Right cardiac atrium (tissue), 5 donors: ENCODE measurements around the gene QSOX2. TPM values are rescaled to one million over a fixed set of nuclear protein-coding genes. Genes with fewer than 3 reads are reported as not detected.
A peak's percentile ranks its signal among the peaks of the same experiment; 100 is the strongest.

Experiments used
- ATAC-seq, 2 donors: fragments of 200-7000 bp; cut with Tn5 transposase; one replicate each; pipeline versions ENCODE4 v1.8.0 to v1.9.1; 2020; ENCODE audit warnings: moderate library complexity in 2 of 2, mild to moderate bottlenecking in 1 of 2
- DNase-seq, 3 donors: peaks; one replicate each; pipeline ENCODE4 v3.0.0-alpha.2; 2020
- H3K27ac ChIP-seq: one replicate; pipeline ENCODE4 v1.5.1; 2013; ENCODE audit warnings: mild to moderate bottlenecking, low read length, control low read depth, moderate library complexity
- H3K27me3 ChIP-seq: one replicate; pipeline ENCODE4 v1.6.1; 2013; ENCODE audit not compliant: control insufficient read depth, insufficient read depth
- H3K4me1 ChIP-seq: one replicate; pipeline ENCODE4 v1.6.1; 2013; ENCODE audit warnings: low read length; ENCODE audit not compliant: control insufficient read depth, insufficient read depth
- H3K4me3 ChIP-seq: one replicate; pipeline ENCODE4 v1.5.1; 2013; ENCODE audit warnings: low read length, control low read depth
- H3K9me3 ChIP-seq: one replicate; pipeline ENCODE4 v1.6.1; 2013; ENCODE audit warnings: low read length; ENCODE audit not compliant: control insufficient read depth
- WGBS: extraction: QIAGEN DNeasy Blood & Tissue Kit; methylation state at CpG from one replicate; pipeline ENCODE4 v1.1.7; 2013; 5-methylcytosine and 5-hydroxymethylcytosine counted together
- intact Hi-C, 4 donors: fragments of 100-400 bp; cut with DNase I; formaldehyde crosslinking; loops; one replicate each; pipeline versions ENCODE4 v1.11.0 to v1.14.0; 2022 to 2023
- polyA plus RNA-seq: library from polyadenylated mRNA; stranded (reverse); fragments of 200-250 nt; gene quantifications from one replicate; pipeline ENCODE4 v1.2.3, GENCODE V29; 2013
- total RNA-seq, 4 donors: library from RNA; stranded (reverse); fragmentation: NEBNext Ultra II Directional; extraction: Animal tissue kit (Norgen Biotek cat#: 25700); gene quantifications; one replicate each; pipeline ENCODE4 v1.2.1, GENCODE V29; 2021
- donor health status: healthy with polysubstance abuse.
- donor health status: DM: no; HTN: yes; CAD: no.
- donor health status: DM: no; HTN: no; CAD: no.
- donor health status: DM: no; HTN: yes; CAD: no; lungs with severe emphysema.
- donor health status: DM: yes; HTN: yes; CAD: no.

The QSOX2 gene
- total and polyA plus RNA-seq, 5 donors: 4.5 to 9.0 (median 6.8) TPM

- ATAC-seq: no peak
- intact Hi-C loops: no loop called here
- H3K9me3 ChIP-seq: no peaks in the 10 kb centered on the region
- 8% methylated on average over 18 of the region's 18 CpGs for WGBS
- no peak overlapping the region for H3K4me3 ChIP-seq
- H3K4me1 ChIP-seq: no peaks in the 10 kb centered on the region
- DNase-seq: no peak
- no peaks in the 10 kb centered on the region for H3K27me3 ChIP-seq
- H3K27ac ChIP-seq: no peak overlapping the region
Observed at GRCh38 chr9:136197930-136198604, 47.5 kb downstream of the QSOX2 start.

- no peak for DNase-seq
- 6% methylated on average over 35 of the region's 35 CpGs for WGBS
- H3K4me1 ChIP-seq: no peaks in the 10 kb centered on the region
- no peak overlapping the region for H3K27ac ChIP-seq
- H3K27me3 ChIP-seq: no peaks in the 10 kb centered on the region
- intact Hi-C loops: no loop called here
- no peaks in the 10 kb centered on the region for H3K9me3 ChIP-seq
- no peak for ATAC-seq
- H3K4me3 ChIP-seq: no peak overlapping the region
Observed at GRCh38 chr9:136197084-136197875, 48.3 kb downstream of the QSOX2 start.

GRCh38 chr9:136196404-136197083, 49.1 kb downstream of the QSOX2 start:
- H3K27me3 ChIP-seq: no peaks in the 10 kb centered on the region
- ATAC-seq: no peak
- no peak for DNase-seq
- no peak overlapping the region for H3K4me3 ChIP-seq
- H3K27ac ChIP-seq: no peak overlapping the region
- intact Hi-C loops: no loop called here
- H3K9me3 ChIP-seq: no peaks in the 10 kb centered on the region
- 2% methylated on average over 16 of the region's 16 CpGs for WGBS
- no peaks in the 10 kb centered on the region for H3K4me1 ChIP-seq

GRCh38 chr9:136194540-136194939, 51.1 kb downstream of the QSOX2 start:
- no peak overlapping the region for H3K4me3 ChIP-seq
- no peaks in the 10 kb centered on the region for H3K4me1 ChIP-seq
- no peak overlapping the region for H3K27ac ChIP-seq
- 14% methylated on average over 5 of the region's 5 CpGs for WGBS
- ATAC-seq (no peak), DNase-seq (no peak)
- H3K27me3 ChIP-seq: no peaks in the 10 kb centered on the region
- intact Hi-C loops: no loop called here
- no peaks in the 10 kb centered on the region for H3K9me3 ChIP-seq

GRCh38 chr9:136193891-136194279, 51.7 kb downstream of the QSOX2 start:
- H3K27me3 ChIP-seq: no peaks in the 10 kb centered on the region
- H3K27ac ChIP-seq: no peak overlapping the region
- intact Hi-C loops: no loop called here
- DNase-seq (no peak), ATAC-seq (no peak)
- H3K9me3 ChIP-seq: no peaks in the 10 kb centered on the region
- WGBS: under 1% methylated on average over 45 of the region's 45 CpGs
- H3K4me1 ChIP-seq: no peaks in the 10 kb centered on the region
- no peak overlapping the region for H3K4me3 ChIP-seq

GRCh38 chr9:136193127-136193890, 52.3 kb downstream of the QSOX2 start:
- intact Hi-C loops: no loop called here
- no peak for ATAC-seq
- H3K27ac ChIP-seq: no peak overlapping the region
- no peak overlapping the region for H3K4me3 ChIP-seq
- no peaks in the 10 kb centered on the region for H3K9me3 ChIP-seq
- DNase-seq: no peak
- no peaks in the 10 kb centered on the region for H3K27me3 ChIP-seq
- WGBS: 1% methylated on average over 96 of the region's 96 CpGs
- H3K4me1 ChIP-seq: no peaks in the 10 kb centered on the region

GRCh38 chr9:136192289-136193126, 53.1 kb downstream of the QSOX2 start:
- no peaks in the 10 kb centered on the region for H3K27me3 ChIP-seq
- H3K27ac ChIP-seq: no peak overlapping the region
- WGBS: 3% methylated on average over 51 of the region's 51 CpGs
- DNase-seq (no peak), ATAC-seq (no peak)
- no peak overlapping the region for H3K4me3 ChIP-seq
- H3K9me3 ChIP-seq: no peaks in the 10 kb centered on the region
- intact Hi-C loops: no loop called here
- H3K4me1 ChIP-seq: no peaks in the 10 kb centered on the region

GRCh38 chr9:136191960-136192286, 53.7 kb downstream of the QSOX2 start:
- DNase-seq (no peak), ATAC-seq (no peak)
- WGBS: 16% methylated on average over 9 of the region's 9 CpGs
- intact Hi-C loops: no loop called here
- Histone ChIP-seq H3K9me3 (no peaks in the 10 kb centered on the region), H3K27me3 (no peaks in the 10 kb centered on the region), H3K27ac (no peak overlapping the region), H3K4me1 (no peaks in the 10 kb centered on the region), H3K4me3 (no peak overlapping the region)

- 45% methylated on average over 30 of the region's 30 CpGs for WGBS
- H3K27ac ChIP-seq: no peak overlapping the region
- intact Hi-C loops: no loop called here
- H3K27me3 ChIP-seq: no peaks in the 10 kb centered on the region
- no peaks in the 10 kb centered on the region for H3K9me3 ChIP-seq
- H3K4me3 ChIP-seq: no peak overlapping the region
- H3K4me1 ChIP-seq: no peaks in the 10 kb centered on the region
- no peak for DNase-seq
- no peak for ATAC-seq
Observed at GRCh38 chr9:136191099-136191959, 54.3 kb downstream of the QSOX2 start.

GRCh38 chr9:136190656-136191055, 55.0 kb downstream of the QSOX2 start:
- intact Hi-C loops: no loop called here
- H3K9me3 ChIP-seq: no peaks in the 10 kb centered on the region
- no peaks in the 10 kb centered on the region for H3K27me3 ChIP-seq
- DNase-seq: peak in 2 of 3 donors; percentile 14 to 18
- no peaks in the 10 kb centered on the region for H3K4me1 ChIP-seq
- H3K27ac ChIP-seq: no peak overlapping the region
- ATAC-seq: no peak
- 56% methylated on average over 11 of the region's 11 CpGs for WGBS
- H3K4me3 ChIP-seq: no peak overlapping the region
